WTC11 (cell line): Measurements from ENCODE around the gene UVRAG. TPM values are rescaled to one million over a fixed set of nuclear protein-coding genes. Genes with fewer than 3 reads are reported as not detected.

ENCODE experiments used
- ATAC-seq: fragments of 200-7000 bp; cut with Tn5 transposase; 2 replicates; pipeline ENCODE4 v1.10.0; 2021; ENCODE audit warnings: mild to moderate bottlenecking, moderate library complexity
- CTCF ChIA-PET: fragments of 300-600 bp; sonication (Branson Sonifier 250); formaldehyde crosslinking; loops from one replicate; lab custom pipeline; 2021; ENCODE audit warnings: antibody characterized with exemption; lab: Charles Lee
- POLR2A ChIA-PET: fragments of 350-600 bp; sonication (Branson Sonifier 250); formaldehyde crosslinking; loops from one replicate; lab custom pipeline; 2021; ENCODE audit warnings: antibody characterized with exemption; lab: Charles Lee
- DNase-seq: peaks from one replicate; pipeline ENCODE4 v3.0.0; 2021; ENCODE audit warnings: low spot score
- H3K27ac Mint-ChIP-seq: 2 replicates; pipeline ENCODE4 v1.8.0; 2021; ENCODE audit warnings: mixed read lengths
- H3K27me3 Mint-ChIP-seq: 2 replicates; pipeline ENCODE4 v1.8.0; 2021; ENCODE audit warnings: low read depth, mild to moderate bottlenecking, moderate library complexity, mixed read lengths
- H3K36me3 Mint-ChIP-seq: 2 replicates; pipeline ENCODE4 v1.8.0; 2021; ENCODE audit warnings: mixed read lengths
- H3K4me1 Mint-ChIP-seq: 2 replicates; pipeline ENCODE4 v1.8.0; 2022; ENCODE audit warnings: mixed read lengths
- H3K4me3 Mint-ChIP-seq: 2 replicates; pipeline ENCODE4 v1.8.0; 2021; ENCODE audit warnings: mild to moderate bottlenecking, moderate library complexity, mixed read lengths
- H3K9me3 Mint-ChIP-seq: 2 replicates; pipeline ENCODE4 v1.8.0; 2021; ENCODE audit warnings: mixed read lengths
- AFF4 ChIP-seq: sonication (generic); formaldehyde crosslinking; IDR thresholded peaks from 2 replicates; pipeline ENCODE4 v1.8.1; 2023; ENCODE audit warnings: mild to moderate bottlenecking, missing genetic modification reagents, borderline replicate concordance
- ATF1 ChIP-seq: sonication (generic); formaldehyde crosslinking; IDR thresholded peaks from 2 replicates; pipeline ENCODE4 v1.8.1; 2023; ENCODE audit warnings: mild to moderate bottlenecking, moderate library complexity, missing genetic modification reagents
- CREM ChIP-seq: sonication (generic); formaldehyde crosslinking; IDR thresholded peaks from 2 replicates; pipeline ENCODE4 v1.8.1; 2022; ENCODE audit warnings: mild to moderate bottlenecking, missing genetic modification reagents, moderate library complexity
- E2F1 ChIP-seq: sonication (generic); formaldehyde crosslinking; IDR thresholded peaks from 2 replicates; pipeline ENCODE4 v1.8.0; 2022; ENCODE audit warnings: mild to moderate bottlenecking, missing genetic modification reagents
- EMX1 ChIP-seq: fragments of 250-450 bp; sonication (Bioruptor Pico); IDR thresholded peaks from 2 replicates; pipeline ENCODE4 v1.8.0; 2021; ENCODE audit warnings: mild to moderate bottlenecking
- ESRRA ChIP-seq: sonication (generic); formaldehyde crosslinking; IDR thresholded peaks from 2 replicates; pipeline ENCODE4 v1.8.1; 2022; ENCODE audit warnings: mild to moderate bottlenecking, missing genetic modification reagents, borderline replicate concordance
- GRHL2 ChIP-seq: fragments of 250-450 bp; sonication (Bioruptor Pico); IDR thresholded peaks from 2 replicates; pipeline ENCODE4 v1.8.0; 2022; ENCODE audit warnings: mild to moderate bottlenecking, moderate library complexity; ENCODE audit not compliant: insufficient replicate concordance, severe bottlenecking
- GTF2I ChIP-seq: fragments of 250-450 bp; sonication (Bioruptor Pico); conservative IDR thresholded peaks from 2 replicates; pipeline ENCODE4 v1.4.0; 2021; ENCODE audit warnings: mild to moderate bottlenecking
- NFATC4 ChIP-seq: fragments of 250-450 bp; sonication (Bioruptor Pico); IDR thresholded peaks from 2 replicates; pipeline ENCODE4 v1.9.0; 2021; ENCODE audit warnings: mild to moderate bottlenecking
- NFYB ChIP-seq: sonication (generic); formaldehyde crosslinking; conservative IDR thresholded peaks from 2 replicates; pipeline ENCODE4 v1.8.0; 2022; ENCODE audit warnings: low read depth, missing genetic modification reagents
- NR2C2 ChIP-seq: sonication (generic); formaldehyde crosslinking; IDR thresholded peaks from 2 replicates; pipeline ENCODE4 v1.8.0; 2022; ENCODE audit warnings: mild to moderate bottlenecking, missing genetic modification reagents
- NR3C1 ChIP-seq: sonication (generic); formaldehyde crosslinking; conservative IDR thresholded peaks from 2 replicates; pipeline ENCODE4 v1.8.1; 2023; ENCODE audit warnings: low read depth, mild to moderate bottlenecking, missing genetic modification reagents
- RELA ChIP-seq: sonication (generic); formaldehyde crosslinking; IDR thresholded peaks from 2 replicates; pipeline ENCODE4 v1.8.1; 2022; ENCODE audit warnings: missing genetic modification reagents, mild to moderate bottlenecking, borderline replicate concordance
- RORB ChIP-seq: fragments of 250-450 bp; sonication (Bioruptor Pico); IDR thresholded peaks from 2 replicates; pipeline ENCODE4 v1.9.0; 2021; ENCODE audit warnings: mild to moderate bottlenecking
- SMAD4 ChIP-seq: sonication (generic); formaldehyde crosslinking; IDR thresholded peaks from 2 replicates; pipeline ENCODE4 v1.8.0; 2022; ENCODE audit warnings: mild to moderate bottlenecking, missing genetic modification reagents
- SOX15 ChIP-seq: fragments of 250-450 bp; sonication (Bioruptor Pico); IDR thresholded peaks from 2 replicates; pipeline ENCODE4 v1.9.0; 2021; ENCODE audit warnings: mild to moderate bottlenecking
- SP1 ChIP-seq: sonication (generic); formaldehyde crosslinking; conservative IDR thresholded peaks from 2 replicates; pipeline ENCODE4 v1.8.1; 2022; ENCODE audit warnings: missing genetic modification reagents
- TEAD1 ChIP-seq: sonication (generic); formaldehyde crosslinking; IDR thresholded peaks from 2 replicates; pipeline ENCODE4 v1.8.0; 2022; ENCODE audit warnings: mild to moderate bottlenecking, missing genetic modification reagents
- ZNF219 ChIP-seq: sonication (generic); formaldehyde crosslinking; IDR thresholded peaks from 2 replicates; pipeline ENCODE4 v1.8.0; 2023; ENCODE audit warnings: missing genetic modification reagents, mild to moderate bottlenecking, borderline replicate concordance
- ZNF232 ChIP-seq: sonication (generic); formaldehyde crosslinking; IDR thresholded peaks from 2 replicates; pipeline ENCODE4 v1.8.0; 2022; ENCODE audit warnings: mild to moderate bottlenecking, missing genetic modification reagents
- ZNF416 ChIP-seq: fragments of 250-450 bp; sonication (Bioruptor Pico); IDR thresholded peaks from 2 replicates; pipeline ENCODE4 v1.9.0; 2021; ENCODE audit warnings: mild to moderate bottlenecking, inconsistent platforms
- ZNF423 ChIP-seq: fragments of 250-450 bp; sonication (Bioruptor Pico); IDR thresholded peaks from 2 replicates; pipeline ENCODE4 v2.1.2; 2022; ENCODE audit warnings: mild to moderate bottlenecking, moderate library complexity
- total RNA-seq: library from RNA; stranded (reverse); gene quantifications from 3 replicates; pipeline ENCODE4 v1.2.3, GENCODE V29; 2021
- TF ChIP-seq, protein P1 (sequence below): sonication (generic); formaldehyde crosslinking; conservative IDR thresholded peaks from 2 replicates; pipeline ENCODE4 v1.8.1; 2022; ENCODE audit warnings: mild to moderate bottlenecking, missing genetic modification reagents
- TF ChIP-seq, protein P2 (sequence below): fragments of 250-450 bp; sonication (Bioruptor Pico); IDR thresholded peaks from 2 replicates; pipeline ENCODE4 v1.8.0; 2021; ENCODE audit warnings: mild to moderate bottlenecking
- TF ChIP-seq, protein P3 (sequence below): fragments of 250-450 bp; sonication (Bioruptor Pico); conservative IDR thresholded peaks from 2 replicates; pipeline ENCODE4 v1.9.0; 2021; ENCODE audit warnings: mild to moderate bottlenecking

UVRAG gene
- total RNA-seq, 1 experiment from 2014 or later, result 14.5 TPM

DNA sequence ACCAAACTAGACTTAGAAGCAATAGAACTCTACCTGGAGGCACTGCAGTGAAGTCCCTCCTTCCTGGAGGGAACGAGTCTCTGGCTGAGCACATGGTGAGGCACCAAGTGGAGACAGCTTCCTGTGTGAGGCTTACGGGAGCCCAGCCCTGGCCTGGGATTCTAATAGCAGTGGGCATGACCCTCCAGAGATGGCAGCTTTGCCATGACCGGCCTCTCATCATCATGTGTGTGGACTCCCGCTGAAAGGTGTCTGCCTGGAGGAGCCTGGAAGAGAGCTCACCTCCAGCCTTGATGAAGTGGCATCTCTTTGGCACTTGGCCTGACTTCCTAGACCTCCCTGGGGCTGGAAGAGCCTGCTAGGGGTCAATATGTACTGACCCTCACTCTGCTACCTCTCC lies 38.5 kb upstream of the UVRAG start:
- Mint-ChIP-seq H3K27me3 (peaks cover 16% of the 10 kb centered on the region), H3K9me3 (no peaks in the 10 kb centered on the region), H3K36me3 (no peaks in the 10 kb centered on the region), H3K4me3 (no peak overlapping the region), H3K4me1 (peaks cover 18% of the 10 kb centered on the region), H3K27ac (no peak overlapping the region)
- DNase-seq (no peak), ATAC-seq (no peak)
- TF ChIP-seq GRHL2 (CRISPR knock-in tag) (no peak), ZNF416 (no peak)
- ChIA-PET CTCF (no interaction called here), POLR2A (no interaction called here)

- ChIA-PET POLR2A (no interaction called here), CTCF (interaction anchor here (0.6 kb wide), 1 partner anchor 201 kb away, joined by 3 read pairs; no protein-coding TSS in a partner anchor)
- ATAC-seq, result no peak
- no peaks in the 10 kb centered on the region for H3K36me3 Mint-ChIP-seq
- H3K27ac Mint-ChIP-seq, result no peak overlapping the region
- H3K9me3 Mint-ChIP-seq, result no peaks in the 10 kb centered on the region
- no peak overlapping the region for H3K4me3 Mint-ChIP-seq
- no peak for DNase-seq
- TF ChIP-seq E2F1 (CRISPR knock-in tag), result no peak
- TF ChIP-seq SMAD4 (CRISPR knock-in tag), result no peak
- TF ChIP-seq SOX15 (CRISPR knock-in tag), result no peak
- TF ChIP-seq RELA (CRISPR knock-in tag), result no peak
- TF ChIP-seq NR2C2 (CRISPR knock-in tag), result no peak
- TF ChIP-seq ZNF232, result no peak
- no peak for TF ChIP-seq GTF2I
- no peak for TF ChIP-seq EMX1 (CRISPR knock-in tag)
- peaks cover 6% of the 10 kb centered on the region for H3K27me3 Mint-ChIP-seq
- peaks cover 18% of the 10 kb centered on the region for H3K4me1 Mint-ChIP-seq
Measured at GRCh38 chr11:75777461-75778110, 37.4 kb upstream of the UVRAG start.

- TF ChIP-seq AFF4 (CRISPR knock-in tag), result no peak
- no peak for TF ChIP-seq CREM (CRISPR knock-in tag)
- no peak for TF ChIP-seq NFYB
- TF ChIP-seq, protein P1, sequence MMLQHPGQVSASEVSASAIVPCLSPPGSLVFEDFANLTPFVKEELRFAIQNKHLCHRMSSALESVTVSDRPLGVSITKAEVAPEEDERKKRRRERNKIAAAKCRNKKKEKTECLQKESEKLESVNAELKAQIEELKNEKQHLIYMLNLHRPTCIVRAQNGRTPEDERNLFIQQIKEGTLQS, result no peak
- no peak for TF ChIP-seq ATF1 (CRISPR knock-in tag)
- TF ChIP-seq EMX1 (CRISPR knock-in tag), result no peak
- TF ChIP-seq ESRRA (CRISPR knock-in tag), result no peak
- TF ChIP-seq, protein P2, sequence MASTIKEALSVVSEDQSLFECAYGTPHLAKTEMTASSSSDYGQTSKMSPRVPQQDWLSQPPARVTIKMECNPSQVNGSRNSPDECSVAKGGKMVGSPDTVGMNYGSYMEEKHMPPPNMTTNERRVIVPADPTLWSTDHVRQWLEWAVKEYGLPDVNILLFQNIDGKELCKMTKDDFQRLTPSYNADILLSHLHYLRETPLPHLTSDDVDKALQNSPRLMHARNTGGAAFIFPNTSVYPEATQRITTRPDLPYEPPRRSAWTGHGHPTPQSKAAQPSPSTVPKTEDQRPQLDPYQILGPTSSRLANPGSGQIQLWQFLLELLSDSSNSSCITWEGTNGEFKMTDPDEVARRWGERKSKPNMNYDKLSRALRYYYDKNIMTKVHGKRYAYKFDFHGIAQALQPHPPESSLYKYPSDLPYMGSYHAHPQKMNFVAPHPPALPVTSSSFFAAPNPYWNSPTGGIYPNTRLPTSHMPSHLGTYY (CRISPR knock-in tag), result no peak
- TF ChIP-seq ZNF219 (CRISPR knock-in tag), result no peak
- no peak for TF ChIP-seq SP1 (CRISPR knock-in tag)
- TF ChIP-seq NR3C1 (CRISPR knock-in tag), result no peak
- TF ChIP-seq, protein P3, sequence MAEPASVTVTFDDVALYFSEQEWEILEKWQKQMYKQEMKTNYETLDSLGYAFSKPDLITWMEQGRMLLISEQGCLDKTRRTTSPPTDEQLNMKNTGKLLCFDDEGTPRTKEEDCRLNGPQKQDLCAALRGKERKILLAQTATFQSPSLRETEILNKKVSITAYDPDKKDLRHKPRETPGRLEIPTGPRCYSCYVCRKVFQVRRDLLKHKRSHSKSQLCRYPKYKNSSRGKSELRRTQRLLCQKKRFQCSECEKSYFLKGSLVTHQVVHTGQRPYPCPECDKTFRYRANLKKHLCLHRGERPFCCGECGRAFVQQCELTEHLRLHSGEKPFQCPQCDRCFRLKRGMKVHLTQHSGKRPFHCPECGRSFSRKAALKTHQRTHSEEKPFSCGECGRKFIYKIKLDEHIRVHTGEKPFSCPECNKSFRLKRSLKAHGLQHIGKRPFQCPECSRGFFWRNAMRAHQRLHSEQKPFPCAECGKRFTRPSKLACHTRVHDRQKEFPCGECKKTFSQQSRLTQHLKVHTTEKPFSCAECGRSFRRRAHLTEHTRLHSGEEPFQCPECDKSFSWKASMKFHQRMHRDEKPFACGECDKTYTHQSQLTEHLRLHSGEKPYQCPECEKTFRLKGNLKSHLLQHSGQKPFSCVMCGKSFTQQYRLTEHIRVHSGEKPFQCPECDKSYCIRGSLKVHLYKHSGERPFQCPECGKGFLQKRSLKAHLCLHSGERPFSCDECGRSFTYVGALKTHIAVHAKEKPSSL (CRISPR knock-in tag), result no peak
- no peak for TF ChIP-seq RORB
- no peak for TF ChIP-seq TEAD1 (CRISPR knock-in tag)
- no peak for TF ChIP-seq ZNF423 (CRISPR knock-in tag)
- TF ChIP-seq SMAD4 (CRISPR knock-in tag), result no peak
- TF ChIP-seq NFATC4 (CRISPR knock-in tag), result no peak
- no peaks in the 10 kb centered on the region for H3K36me3 Mint-ChIP-seq
- H3K4me1 Mint-ChIP-seq, result peaks cover 18% of the 10 kb centered on the region
- DNase-seq (no peak), ATAC-seq (no peak)
- H3K4me3 Mint-ChIP-seq, result no peak overlapping the region
- CTCF ChIA-PET, result interaction anchor here (0.7 kb wide), 1 partner anchor 430 kb away, joined by 3 read pairs; no protein-coding TSS in a partner anchor
- POLR2A ChIA-PET, result no interaction called here
- H3K27ac Mint-ChIP-seq, result no peak overlapping the region
- no peaks in the 10 kb centered on the region for H3K9me3 Mint-ChIP-seq
- peaks cover 4% of the 10 kb centered on the region for H3K27me3 Mint-ChIP-seq
Measured at GRCh38 chr11:75778962-75779361, 36.0 kb upstream of the UVRAG start.
